C4-2B (cell line): ENCODE results near the gene TSPAN2.

Experiments
- ZFX ChIP-seq: fragments of 450-650 bp; IDR thresholded peaks from 2 replicates; pipeline ENCODE4 v1.6.1; 2017
- TF ChIP-seq, protein P1 (sequence below): fragments of 450-650 bp; conservative IDR thresholded peaks from 2 replicates; pipeline ENCODE4 v1.5.1; 2017; ENCODE audit warnings: mild to moderate bottlenecking

GRCh38 chr1:115036814-115037507 is 52.3 kb downstream of the TSPAN2 start:
- TF ChIP-seq, protein P1, sequence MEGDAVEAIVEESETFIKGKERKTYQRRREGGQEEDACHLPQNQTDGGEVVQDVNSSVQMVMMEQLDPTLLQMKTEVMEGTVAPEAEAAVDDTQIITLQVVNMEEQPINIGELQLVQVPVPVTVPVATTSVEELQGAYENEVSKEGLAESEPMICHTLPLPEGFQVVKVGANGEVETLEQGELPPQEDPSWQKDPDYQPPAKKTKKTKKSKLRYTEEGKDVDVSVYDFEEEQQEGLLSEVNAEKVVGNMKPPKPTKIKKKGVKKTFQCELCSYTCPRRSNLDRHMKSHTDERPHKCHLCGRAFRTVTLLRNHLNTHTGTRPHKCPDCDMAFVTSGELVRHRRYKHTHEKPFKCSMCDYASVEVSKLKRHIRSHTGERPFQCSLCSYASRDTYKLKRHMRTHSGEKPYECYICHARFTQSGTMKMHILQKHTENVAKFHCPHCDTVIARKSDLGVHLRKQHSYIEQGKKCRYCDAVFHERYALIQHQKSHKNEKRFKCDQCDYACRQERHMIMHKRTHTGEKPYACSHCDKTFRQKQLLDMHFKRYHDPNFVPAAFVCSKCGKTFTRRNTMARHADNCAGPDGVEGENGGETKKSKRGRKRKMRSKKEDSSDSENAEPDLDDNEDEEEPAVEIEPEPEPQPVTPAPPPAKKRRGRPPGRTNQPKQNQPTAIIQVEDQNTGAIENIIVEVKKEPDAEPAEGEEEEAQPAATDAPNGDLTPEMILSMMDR = no peak
- no peak for TF ChIP-seq ZFX
